GM21529 (cell line): Measurements from ENCODE around the gene RPS29.
"Not testable (repeated sequence)": the region's sequence is repeated elsewhere in the genome, so short reads cannot be mapped to it uniquely, and the experiment has no call there.

Experiments
- ATAC-seq: cut with Tn5 transposase; IDR thresholded peaks from one replicate; pipeline ENCODE4 v1.9.1; 2021; ENCODE audit not compliant: unreplicated experiment

Gene RPS29

DNA sequence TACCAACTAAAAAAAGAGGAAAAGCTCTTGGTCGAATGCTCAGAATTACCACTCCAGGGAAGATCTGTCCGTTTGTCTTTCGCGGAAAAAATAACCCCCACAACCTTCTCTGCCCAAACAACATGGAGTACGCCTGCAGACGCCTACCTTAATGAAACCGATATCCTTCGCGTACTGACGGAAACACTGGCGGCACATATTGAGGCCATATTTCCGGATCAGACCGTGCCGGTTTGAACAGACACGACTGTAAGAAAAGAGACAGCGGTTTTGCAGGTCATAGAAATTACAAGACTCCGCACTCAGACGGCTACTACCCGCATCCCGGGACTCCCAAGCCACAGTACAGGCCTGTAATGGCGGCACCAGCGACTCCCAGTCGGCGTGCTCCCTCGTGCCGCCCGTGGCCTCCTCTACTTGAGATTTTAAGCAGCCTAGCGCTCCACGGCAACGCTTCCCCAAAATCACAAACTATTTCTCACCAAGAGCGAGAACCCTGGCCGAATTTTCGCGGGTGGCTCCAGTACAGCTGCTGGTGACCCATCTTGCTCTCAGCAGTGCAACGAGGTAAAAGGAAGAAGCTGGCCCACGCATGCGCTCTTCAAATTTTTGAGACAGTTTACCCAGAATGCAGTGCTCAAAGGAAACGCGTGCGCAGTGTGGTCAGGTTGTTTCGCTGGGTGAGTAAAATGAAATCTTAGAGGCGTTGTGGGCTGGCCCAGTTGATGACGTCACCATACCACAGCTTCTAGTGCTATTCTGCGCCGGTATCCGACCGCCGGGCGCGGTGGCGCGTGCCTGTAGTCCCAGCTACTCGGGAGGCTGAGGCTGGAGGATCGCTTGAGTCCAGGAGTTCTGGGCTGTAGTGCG is at the start of gene RPS29:
RPS29 (minus strand) TSS at position 578 of the 870 bp plus-strand sequence; CDS start at position 544, 34 bp downstream.
- peak; percentile 88 for ATAC-seq

DNA sequence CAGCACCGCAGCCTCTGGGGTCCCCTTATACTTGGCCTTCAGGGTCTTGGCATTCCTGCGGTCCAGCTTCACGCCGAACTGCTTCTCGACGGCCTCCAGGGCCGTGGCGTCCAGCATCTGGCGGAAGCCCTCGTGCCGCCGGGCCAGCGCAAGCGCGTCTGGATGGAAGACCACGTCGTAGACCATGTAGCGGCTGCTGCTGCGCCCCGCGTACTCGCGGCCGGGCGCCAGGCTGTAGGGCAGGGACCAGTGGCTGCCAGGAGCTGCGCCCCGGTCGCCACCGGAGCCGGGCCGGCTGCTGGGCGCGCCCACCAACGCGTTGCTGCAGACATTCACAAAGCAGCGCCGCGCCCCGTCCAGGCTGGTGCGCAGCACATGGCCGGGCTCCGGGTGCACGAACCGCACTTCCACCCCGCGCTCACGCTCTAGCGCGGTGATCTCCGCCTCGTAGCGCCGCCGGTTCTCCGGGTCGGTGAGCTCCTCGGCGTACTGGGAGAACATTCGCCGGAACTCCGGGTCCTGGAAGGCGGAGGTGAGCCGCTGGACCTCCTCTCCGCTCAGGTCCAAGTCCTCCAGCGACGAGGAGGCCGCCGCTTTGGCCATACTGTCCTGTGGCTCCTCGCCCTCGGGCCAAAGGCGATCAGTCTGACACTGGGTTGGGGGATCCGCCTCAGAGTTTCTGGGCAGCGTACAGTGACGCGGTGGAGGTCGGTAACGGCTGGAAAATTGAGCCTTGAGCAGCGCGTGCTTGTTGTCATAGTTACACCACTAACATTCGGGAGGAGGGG is 48.6 kb upstream of the RPS29 start, which contains the start of gene DNAAF2:
DNAAF2 (minus strand) TSS at position 698 of the 788 bp plus-strand sequence; CDS start at position 603, 95 bp downstream.
- ATAC-seq: peak; percentile 27

DNA sequence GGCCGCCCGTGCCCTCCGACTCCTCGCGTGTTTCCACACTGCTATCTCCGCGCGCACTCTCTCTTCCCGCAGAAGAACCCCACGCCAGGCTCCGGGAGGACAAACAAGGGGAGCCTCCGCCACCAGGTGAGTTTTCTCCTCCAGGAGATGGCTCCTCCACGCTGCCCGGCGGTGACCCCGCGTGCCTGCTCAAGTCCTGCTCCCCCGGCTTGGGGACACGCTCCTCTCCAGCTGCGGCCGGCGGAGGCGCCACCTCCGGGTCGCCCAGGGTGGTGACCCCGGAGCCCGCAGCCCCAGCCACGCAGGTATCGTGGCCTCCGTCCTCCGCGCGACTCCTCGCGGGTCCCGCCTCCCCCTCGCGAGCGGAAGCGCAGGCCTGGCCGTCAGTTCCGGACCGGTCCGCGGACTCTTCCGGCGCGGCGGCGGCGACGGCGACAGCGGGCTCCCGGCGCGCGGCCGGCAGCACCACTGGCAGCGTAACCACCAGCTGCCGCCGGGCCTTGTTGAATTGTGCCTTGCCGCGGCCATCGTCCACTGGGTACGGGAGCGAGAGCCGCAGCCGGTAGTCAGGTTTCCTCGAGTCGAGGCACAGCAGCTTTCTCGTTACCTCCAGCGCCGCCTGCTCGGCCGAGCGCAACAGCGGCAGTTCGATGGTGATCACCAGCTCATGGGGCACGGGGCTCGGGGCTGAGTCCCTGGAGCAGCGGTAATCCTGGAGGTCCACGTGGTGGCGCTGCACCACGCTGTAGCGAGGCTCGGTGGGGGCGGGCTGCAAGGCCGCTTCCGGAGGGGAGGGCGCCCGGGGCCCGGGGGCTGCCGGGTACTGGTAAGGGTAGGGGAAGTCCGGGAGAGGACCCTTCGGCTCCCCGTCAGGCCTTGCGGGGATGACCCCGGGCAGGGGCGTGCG is 47.7 kb upstream of the RPS29 start:
- peak; percentile 74 for ATAC-seq

DNA sequence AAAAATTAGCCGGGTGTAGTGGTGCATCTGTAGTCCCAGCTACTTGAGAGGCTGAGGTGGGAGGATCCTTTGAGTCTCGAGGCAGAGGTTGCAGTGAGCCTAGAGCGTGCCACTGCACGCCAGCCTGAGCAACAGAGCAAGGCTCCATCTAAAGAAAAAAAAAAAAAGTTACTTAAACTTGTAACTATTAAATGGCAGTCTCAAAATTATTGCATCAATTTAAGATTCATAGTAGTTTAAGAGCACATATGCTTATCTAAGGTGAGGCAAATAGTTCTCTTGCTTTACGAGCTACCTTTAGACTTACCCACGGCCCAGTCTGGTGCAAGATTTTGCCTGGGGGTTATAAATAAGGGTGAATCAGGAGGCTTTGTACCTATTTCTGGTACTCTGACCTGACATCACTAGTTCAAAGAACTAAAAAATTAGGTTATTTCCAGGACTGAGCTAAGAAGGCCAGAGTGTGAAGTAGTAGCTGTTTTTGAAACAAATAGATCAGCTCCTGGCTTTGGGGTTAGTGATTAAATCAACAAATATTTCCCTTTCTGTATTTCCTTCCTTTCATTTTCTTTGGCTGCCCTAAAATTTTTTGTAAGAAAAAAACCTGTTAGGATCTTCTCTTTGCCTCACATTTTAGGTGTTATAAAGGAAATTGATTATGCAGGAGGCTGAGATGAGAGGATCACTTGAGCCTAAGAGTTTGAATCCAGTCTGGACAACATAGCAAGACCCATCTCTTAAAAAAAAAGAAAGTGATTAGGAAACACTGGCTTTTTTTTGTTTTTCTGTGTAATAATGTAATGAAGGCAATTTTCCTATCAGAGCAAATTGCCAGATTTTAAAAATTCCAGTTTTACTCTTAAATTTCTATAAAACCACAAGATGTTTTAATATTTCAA is 38.0 kb upstream of the RPS29 start:
- no peak for ATAC-seq

DNA sequence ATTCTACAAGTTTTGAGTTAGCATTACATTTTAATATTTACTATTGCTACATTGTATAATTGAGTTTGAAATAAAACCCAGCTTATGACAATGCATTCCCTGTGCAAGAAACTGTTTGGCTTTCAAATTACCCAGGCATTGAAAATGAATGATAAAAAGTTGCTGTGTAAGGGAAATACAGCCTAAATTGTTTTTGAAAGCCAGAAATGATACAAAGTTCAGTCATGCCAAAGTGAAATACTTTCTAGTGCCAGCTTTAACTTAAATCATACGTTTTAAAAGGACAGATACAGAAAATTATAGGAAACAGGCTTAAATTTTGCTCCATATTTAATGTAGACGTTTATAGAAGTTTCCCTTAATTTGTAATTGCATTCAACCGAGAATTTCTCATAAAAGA is 37.2 kb upstream of the RPS29 start:
- ATAC-seq: no peak

DNA sequence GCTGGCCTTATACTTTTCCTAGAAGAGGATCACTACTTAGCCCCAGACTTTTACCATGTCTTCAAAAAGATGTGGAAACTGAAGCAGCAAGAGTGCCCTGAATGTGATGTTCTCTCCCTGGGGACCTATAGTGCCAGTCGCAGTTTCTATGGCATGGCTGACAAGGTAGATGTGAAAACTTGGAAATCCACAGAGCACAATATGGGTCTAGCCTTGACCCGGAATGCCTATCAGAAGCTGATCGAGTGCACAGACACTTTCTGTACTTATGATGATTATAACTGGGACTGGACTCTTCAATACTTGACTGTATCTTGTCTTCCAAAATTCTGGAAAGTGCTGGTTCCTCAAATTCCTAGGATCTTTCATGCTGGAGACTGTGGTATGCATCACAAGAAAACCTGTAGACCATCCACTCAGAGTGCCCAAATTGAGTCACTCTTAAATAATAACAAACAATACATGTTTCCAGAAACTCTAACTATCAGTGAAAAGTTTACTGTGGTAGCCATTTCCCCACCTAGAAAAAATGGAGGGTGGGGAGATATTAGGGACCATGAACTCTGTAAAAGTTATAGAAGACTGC is 35.9 kb upstream of the RPS29 start:
- no peak for ATAC-seq

DNA sequence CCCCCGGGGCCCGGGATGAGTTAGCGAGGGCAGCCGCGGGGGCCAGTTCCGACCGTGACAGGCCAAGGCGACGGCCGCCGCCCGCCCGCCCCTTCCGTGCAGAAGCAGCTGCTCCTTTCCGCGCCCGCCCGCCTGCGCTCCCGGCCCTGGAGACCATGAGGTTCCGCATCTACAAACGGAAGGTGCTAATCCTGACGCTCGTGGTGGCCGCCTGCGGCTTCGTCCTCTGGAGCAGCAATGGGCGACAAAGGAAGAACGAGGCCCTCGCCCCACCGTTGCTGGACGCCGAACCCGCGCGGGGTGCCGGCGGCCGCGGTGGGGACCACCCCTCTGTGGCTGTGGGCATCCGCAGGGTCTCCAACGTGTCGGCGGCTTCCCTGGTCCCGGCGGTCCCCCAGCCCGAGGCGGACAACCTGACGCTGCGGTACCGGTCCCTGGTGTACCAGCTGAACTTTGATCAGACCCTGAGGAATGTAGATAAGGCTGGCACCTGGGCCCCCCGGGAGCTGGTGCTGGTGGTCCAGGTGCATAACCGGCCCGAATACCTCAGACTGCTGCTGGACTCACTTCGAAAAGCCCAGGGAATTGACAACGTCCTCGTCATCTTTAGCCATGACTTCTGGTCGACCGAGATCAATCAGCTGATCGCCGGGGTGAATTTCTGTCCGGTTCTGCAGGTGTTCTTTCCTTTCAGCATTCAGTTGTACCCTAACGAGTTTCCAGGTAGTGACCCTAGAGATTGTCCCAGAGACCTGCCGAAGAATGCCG is 35.1 kb upstream of the RPS29 start:
- ATAC-seq: peak; percentile 33

DNA sequence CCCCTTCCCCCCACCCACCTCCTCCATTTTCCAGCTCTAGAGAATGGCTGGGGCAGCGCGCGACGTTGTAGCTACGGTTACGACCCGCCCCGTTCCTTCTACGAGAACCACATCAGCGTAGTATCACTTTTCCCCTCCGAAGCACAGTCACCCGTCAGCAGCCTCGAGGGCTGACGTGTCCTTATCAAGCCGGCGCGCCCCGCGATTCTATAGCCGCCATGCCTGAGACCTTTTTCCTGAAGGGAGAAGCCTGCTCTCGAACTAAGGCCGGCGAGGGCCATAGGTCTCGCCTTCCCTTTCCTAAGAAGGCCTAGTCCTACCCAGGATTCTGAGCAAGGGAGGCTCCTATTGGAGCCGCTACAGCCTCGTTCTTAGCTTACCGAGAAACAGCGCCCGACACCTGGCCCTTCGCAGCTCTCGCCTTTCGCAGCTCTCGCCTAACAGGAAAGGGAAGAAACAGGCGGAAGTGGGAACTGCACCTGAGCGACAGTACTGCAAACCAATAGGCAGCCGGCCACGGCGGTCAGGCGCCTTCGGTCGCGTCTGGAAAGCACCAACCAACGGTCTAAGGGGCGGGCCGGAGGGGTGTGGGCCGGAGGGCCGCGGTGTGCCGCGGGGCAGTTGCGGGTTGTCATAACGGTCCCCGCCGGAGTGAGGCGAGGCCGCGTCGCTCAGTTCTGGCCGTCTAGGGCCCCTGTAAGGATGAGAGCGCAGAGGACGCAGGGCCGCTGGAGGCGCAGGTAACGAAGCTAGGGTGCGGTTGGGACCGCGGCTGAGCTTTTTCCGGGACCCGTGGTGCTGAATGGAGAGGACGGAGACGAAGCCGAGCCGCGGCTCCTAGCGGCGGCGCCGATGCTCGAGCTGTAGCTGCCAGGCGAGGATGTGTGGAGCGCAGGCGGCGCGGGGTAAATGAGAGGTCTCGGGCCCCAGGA is 34.3 kb upstream of the RPS29 start, which contains the start of the genes MGAT2 and RPL36AL:
MGAT2 (plus strand) TSS at position 618 of the 932 bp plus-strand sequence. CDS start 470 bp downstream, outside the sequence.
RPL36AL (minus strand) TSS at position 445 of the 932 bp plus-strand sequence. CDS start 1,522 bp downstream, outside the sequence.
- ATAC-seq: peak; percentile 91

DNA sequence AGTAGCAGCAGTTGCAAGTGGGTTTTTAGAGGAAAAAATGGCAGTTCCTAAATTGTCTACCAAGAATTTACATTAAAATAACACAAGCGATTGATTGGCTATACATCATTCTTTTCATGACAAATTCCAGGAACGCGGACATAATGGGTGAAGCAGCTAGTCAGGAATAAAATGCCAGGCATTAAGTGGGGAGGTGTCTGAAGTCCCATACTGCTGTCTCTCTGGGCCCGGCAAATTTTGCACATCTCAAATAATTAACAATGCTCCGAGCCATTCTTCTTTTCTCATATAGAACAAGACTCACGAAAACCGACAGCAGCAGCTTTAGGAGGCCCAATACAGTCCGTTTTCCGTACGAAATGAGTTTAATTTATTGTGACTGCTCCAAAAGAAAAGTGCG is 33.5 kb upstream of the RPS29 start:
- ATAC-seq: no peak

DNA sequence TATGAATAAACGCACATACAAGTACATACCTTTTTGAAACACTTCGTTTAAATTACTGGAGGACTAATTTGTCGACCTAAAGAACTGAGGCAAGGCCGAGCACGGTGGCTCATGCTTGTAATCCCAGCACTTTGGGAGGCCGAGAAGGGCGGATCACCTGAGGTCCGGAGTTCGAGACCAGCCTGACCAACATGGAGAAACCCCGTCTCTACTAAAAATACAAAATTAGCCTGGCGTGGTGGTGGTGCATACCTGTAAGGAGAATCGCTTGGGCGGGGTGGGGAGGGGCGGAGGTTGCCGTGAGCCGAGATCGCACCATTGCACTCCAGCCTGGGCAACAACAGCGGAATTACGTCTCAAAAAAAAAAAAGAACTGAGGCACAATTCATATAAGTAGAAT is 33.1 kb upstream of the RPS29 start:
- not testable (repeated sequence) for ATAC-seq

DNA sequence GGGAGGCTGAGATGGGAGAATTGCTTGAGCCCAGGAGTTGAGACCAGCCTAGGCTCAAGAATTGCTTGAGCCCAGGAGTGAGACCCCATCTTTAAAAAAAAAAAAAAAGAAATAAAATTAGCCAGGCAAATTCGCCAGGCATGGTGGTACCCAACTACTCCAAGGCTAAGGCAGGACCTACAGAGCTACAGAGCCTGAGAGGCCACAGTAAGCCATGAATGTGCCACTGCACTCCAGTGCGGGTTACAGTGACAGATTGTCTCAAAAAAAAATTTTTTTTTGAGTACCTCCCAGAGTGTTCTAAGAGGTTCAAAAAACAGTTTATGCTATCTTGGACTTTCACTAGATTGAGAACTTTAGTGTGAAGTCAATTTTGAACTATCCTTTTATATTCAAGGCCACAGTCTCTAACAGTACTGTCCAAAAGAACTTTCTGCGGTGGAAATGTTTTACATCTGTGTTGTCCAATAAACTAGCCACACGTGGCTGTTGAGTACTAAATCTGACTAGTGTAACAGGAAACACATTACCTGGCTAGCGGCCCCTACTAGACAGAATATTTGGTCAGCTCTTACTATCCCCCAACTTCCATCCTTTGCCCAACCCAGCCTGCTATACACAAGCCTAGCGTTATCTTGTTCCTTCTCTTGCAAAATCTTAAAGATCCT is 31.8 kb upstream of the RPS29 start:
- ATAC-seq: no peak

DNA sequence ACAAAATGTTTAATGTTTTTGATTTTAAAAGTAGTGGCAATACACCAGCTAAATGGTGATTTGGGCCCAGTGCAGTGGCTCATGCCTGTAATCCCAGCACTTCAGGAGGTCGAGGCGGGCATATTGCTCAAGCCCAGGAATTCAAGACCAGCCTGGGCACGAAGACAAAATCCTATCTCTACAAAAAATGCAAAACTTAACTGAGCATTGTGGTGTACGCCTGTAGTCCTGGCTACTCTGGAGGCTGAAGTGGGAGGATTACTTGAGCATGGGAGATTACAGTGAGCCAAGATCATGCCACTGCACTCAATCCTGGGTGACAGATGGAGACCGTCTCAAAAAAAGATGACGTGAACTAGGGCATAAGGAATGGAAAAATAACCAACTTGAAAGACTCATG is 29.6 kb upstream of the RPS29 start:
- no peak for ATAC-seq

DNA sequence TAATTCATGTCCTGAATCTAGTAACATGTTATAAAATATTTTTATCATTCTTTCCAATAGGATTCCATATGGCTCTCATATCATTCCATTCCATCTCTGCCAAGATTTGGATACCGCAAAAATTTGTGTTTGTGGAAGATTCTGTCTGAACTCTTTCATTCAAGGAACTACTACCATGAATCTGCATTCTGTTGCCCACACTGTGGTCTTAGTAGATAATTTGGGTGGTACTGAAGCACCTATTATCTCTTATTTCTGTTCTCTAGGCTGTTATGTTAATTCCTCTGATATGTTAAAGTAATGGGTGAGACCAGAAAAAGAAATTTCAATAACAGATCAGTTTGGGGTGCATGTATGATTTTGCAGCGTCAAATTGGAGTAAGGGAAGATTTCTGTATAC is 28.0 kb upstream of the RPS29 start:
- ATAC-seq: no peak

DNA sequence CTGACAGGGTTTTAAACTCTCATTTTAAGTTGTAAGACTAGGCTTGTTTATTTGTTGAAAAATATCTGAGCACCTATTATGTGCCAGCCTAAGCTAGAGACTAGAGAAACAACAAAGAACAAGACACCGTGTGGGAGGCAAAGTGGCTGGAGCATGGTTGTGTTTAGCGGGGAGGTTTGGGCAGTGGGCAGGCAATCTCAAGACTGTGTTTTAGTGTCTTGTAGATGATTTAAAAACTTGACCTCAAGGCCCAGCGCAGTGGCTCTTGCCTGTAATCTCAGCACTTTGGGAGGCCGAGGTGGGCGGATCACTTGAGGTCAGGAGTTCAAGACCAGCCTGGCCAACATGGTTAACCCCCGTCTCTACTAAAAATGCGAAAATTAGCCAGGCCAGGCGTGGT is 26.5 kb upstream of the RPS29 start:
- ATAC-seq: no peak

DNA sequence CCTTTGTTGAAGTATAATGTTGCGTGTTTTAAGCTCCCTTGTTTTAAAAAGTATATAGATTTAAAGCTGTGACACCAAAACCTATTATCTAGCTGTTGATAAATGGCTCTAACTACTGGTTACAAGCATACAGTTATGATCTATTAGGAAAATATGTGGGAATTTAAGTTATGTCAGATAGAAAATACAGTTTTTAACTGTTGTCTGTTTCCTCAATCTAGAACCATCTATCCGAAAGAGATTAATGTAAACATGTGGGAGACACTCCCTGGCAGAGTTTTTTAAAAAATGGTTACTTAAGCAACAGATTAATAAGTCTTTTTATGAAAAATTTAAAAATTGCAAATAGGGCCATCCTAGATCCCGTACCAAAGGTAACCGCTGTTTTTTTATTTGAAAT is 26.1 kb upstream of the RPS29 start:
- no peak for ATAC-seq

DNA sequence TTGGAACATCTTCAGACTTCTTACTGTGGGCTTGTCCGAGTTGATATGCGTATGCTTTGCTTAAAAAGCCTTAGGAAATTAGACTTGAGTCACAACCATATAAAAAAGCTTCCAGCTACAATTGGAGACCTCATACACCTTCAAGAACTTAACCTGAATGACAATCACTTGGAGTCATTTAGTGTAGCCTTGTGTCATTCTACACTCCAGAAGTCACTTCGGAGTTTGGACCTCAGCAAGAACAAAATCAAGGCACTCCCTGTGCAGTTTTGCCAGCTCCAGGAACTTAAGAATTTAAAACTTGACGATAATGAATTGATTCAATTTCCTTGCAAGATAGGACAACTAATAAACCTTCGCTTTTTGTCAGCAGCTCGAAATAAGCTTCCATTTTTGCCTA is 21.4 kb upstream of the RPS29 start:
- ATAC-seq: no peak
